ENCODE results near the gene RAB25. TPM values are rescaled to one million over a fixed set of nuclear protein-coding genes. Genes with fewer than 3 reads are reported as not detected.

RAB25 gene
- total and polyA plus RNA-seq, 2 of the 13 experiments (the other 11 are each of a cell fraction or from before 2014, with no cell fraction given): 0.20 to 0.22 TPM

DNA sequence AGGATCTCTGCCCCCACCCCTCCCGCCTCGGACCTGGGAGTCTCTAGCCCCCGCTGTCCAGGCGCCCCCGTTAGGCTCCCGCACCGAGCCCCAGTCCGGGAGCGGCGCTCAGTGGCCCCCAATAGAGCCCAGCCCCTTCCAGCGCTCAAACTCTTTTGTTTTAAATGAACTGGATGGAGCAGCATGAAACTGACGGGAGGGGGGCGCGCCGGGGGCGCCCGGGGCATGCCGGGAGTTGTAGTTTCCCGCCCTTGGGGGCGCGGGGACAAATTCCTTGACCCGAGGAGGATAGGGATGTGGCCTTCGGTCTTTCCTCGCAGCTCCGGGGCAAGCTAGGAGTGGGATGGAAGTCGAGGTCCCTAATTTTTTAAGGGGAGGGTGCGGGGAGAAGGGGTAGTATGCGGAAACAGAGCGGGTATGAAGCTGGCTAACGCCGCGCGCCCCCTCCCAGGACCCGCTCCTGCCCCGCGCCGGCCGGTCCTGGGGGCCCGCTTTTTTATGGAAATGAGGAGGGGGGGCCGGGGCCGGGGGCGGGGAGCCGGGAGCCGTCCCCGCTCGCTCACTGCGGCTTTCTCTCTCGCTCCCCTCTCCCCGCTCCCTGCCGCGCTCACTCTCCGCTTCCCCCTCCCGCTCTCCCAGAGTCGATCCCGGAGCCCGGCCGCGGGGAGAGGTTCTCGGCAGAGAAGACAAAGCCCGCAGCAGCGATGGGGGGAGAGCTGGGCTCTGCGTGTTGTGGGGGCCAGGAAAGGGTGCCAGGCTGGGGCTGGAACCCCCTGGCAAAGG is 21.5 kb downstream of the RAB25 start, which contains the start of gene MEX3A:
MEX3A (minus strand) TSS at position 157 of the 783 bp plus-strand sequence. CDS start 467 bp downstream, outside the sequence.
- H2AFZ ChIP-seq (ENCODE audit: low read length): no peak within 1 kb of the TSS
- in situ Hi-C loops (cut with HindIII; ENCODE audit: extremely low pct_ligation_motif_present, low pct_unique_long_range_greater_than_20kb) (no loop called here), intact Hi-C loops (cut with micrococcal nuclease; ENCODE audit: unreplicated experiment) (loop anchor here (5.0 kb wide), 1 partner anchor 955 kb away; the partner anchor contains the start of gene EFNA1)
- H3K4me3 ChIP-seq (replicated peaks in 1 of 3; ENCODE audit: insufficient read depth in 1 of 3, low read depth in 2 of 3, low read length in 3 of 3): peak within 1 kb of the TSS; percentile 88 to 94 (median 89)
- no TSS peak for BruUV-seq (replicated peaks)
- peaks cover 23% of the 10 kb centered on the region for H3K79me2 ChIP-seq (ENCODE audit: insufficient read depth, low read length)
- H3K9ac ChIP-seq (ENCODE audit: insufficient read depth, low read depth, low read length): peak within 1 kb of the TSS; percentile 77
- WGBS (ENCODE audit: low lambda C conversion rate): 2% methylated on average over 28 of the region's 62 CpGs
- peak within 1 kb of the TSS; percentile 97 for H3K4me2 ChIP-seq (ENCODE audit: low read depth, low read length)
- ChIA-PET CTCF (ENCODE audit: low intra/inter-chr PET ratio, low total read pairs) (no interaction called here), POLR2A (interaction anchor here (0.5 to 2.6 kb wide), 7 partner anchors 9 to 139 kb away, joined by 3 to 15 read pairs (median 3); no protein-coding TSS in a partner anchor)
- ATAC-seq (peak; percentile 77), DNase-seq (ENCODE audit: low spot score) (peak; percentile 75), FAIRE-seq (peak; percentile 75)
- H3K4me1 ChIP-seq (ENCODE audit: insufficient read depth, low read length): peaks cover 71% of the 10 kb centered on the region
- no peaks in the 10 kb centered on the region; a peak in 1 of 5 replicates for H3K27me3 ChIP-seq (ENCODE audit: control insufficient read depth in 1 of 2, insufficient read depth in 2 of 2, low read length in 2 of 2)
- no peaks in the 10 kb centered on the region for H3K9me3 ChIP-seq (ENCODE audit: low read length)
- peaks cover 2% of the 10 kb centered on the region; the same call in 1 of the 2 replicates for H4K20me1 ChIP-seq (ENCODE audit: insufficient read depth, low read length)
- H3K27ac ChIP-seq (ENCODE audit: extremely low read length, insufficient read depth, low read length): peak within 1 kb of the TSS; percentile 77
- peaks cover 0 to 2% of the 10 kb centered on the region in 2 experiments; a peak in 3 of 5 replicates for H3K36me3 ChIP-seq (replicated peaks in 1 of 2; ENCODE audit: control insufficient read depth in 1 of 2, insufficient read depth in 2 of 2, low read length in 2 of 2)
- 0 out of 2 replicates have a peak, but pooled peaks have one; percentile 29 for TF ChIP-seq SNAPC4 (CRISPR knock-in tag; IDR thresholded peaks at IDR 0.05)
- TF ChIP-seq, protein P1, sequence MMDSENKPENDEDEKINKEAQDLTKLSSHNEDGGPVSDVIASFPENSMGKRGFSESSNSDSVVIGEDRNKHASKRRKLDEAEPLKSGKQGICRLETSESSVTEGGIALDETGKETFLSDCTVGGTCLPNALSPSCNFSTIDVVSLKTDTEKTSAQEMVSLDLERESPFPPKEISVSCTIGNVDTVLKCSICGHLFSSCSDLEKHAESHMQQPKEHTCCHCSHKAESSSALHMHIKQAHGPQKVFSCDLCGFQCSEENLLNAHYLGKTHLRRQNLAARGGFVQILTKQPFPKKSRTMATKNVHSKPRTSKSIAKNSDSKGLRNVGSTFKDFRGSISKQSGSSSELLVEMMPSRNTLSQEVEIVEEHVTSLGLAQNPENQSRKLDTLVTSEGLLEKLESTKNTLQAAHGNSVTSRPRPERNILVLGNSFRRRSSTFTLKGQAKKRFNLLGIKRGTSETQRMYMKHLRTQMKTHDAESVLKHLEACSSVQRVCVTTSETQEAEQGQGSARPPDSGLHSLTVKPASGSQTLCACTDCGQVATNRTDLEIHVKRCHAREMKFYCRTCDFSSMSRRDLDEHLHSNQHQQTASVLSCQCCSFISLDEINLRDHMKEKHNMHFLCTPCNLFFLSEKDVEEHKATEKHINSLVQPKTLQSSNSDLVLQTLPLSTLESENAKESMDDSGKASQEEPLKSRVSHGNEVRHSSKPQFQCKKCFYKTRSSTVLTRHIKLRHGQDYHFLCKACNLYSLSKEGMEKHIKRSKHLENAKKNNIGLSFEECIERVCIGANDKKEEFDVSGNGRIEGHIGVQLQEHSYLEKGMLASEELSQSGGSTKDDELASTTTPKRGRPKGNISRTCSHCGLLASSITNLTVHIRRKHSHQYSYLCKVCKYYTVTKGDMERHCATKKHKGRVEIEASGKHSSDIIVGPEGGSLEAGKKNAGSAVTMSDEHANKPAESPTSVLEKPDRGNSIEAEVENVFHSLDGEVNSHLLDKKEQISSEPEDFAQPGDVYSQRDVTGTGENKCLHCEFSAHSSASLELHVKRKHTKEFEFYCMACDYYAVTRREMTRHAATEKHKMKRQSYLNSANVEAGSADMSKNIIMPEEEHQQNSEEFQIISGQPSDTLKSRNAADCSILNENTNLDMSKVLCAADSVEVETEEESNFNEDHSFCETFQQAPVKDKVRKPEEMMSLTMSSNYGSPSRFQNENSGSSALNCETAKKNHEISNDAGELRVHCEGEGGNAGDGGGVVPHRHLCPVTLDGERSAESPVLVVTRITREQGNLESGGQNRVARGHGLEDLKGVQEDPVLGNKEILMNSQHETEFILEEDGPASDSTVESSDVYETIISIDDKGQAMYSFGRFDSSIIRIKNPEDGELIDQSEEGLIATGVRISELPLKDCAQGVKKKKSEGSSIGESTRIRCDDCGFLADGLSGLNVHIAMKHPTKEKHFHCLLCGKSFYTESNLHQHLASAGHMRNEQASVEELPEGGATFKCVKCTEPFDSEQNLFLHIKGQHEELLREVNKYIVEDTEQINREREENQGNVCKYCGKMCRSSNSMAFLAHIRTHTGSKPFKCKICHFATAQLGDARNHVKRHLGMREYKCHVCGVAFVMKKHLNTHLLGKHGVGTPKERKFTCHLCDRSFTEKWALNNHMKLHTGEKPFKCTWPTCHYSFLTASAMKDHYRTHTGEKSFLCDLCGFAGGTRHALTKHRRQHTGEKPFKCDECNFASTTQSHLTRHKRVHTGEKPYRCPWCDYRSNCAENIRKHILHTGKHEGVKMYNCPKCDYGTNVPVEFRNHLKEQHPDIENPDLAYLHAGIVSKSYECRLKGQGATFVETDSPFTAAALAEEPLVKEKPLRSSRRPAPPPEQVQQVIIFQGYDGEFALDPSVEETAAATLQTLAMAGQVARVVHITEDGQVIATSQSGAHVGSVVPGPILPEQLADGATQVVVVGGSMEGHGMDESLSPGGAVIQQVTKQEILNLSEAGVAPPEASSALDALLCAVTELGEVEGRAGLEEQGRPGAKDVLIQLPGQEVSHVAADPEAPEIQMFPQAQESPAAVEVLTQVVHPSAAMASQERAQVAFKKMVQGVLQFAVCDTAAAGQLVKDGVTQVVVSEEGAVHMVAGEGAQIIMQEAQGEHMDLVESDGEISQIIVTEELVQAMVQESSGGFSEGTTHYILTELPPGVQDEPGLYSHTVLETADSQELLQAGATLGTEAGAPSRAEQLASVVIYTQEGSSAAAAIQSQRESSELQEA (CRISPR knock-in tag; IDR thresholded peaks at IDR 0.05; ENCODE audit: not compliant biosample characterization): no peak
- 0 out of 2 replicates have a peak, but pooled peaks have one; percentile 23 for TF ChIP-seq MXD4 (CRISPR knock-in tag; IDR thresholded peaks at IDR 0.05)
- TF ChIP-seq ZBTB43 (CRISPR knock-in tag; conservative IDR thresholded peaks at IDR 0.05): no peak
- TF ChIP-seq ZNF781 (CRISPR knock-in tag; IDR thresholded peaks at IDR 0.05; ENCODE audit: borderline replicate concordance, not compliant biosample characterization): no peak
- no peak for TF ChIP-seq ZNF350 (CRISPR knock-in tag; IDR thresholded peaks at IDR 0.05; ENCODE audit: borderline replicate concordance, low read depth)
- no peak for TF ChIP-seq ZNF773 (CRISPR knock-in tag; IDR thresholded peaks at IDR 0.05; ENCODE audit: borderline replicate concordance)
